Effector memory CD4-positive, alpha-beta T cell (primary cell): ENCODE results near the gene CD34.

Experiments used
- DNase-seq, 3 donors: peaks; one replicate each; pipeline ENCODE4 v3.0.0-alpha.2; 2020
- H3K27ac ChIP-seq: 2 replicates; pipeline ENCODE4 v1.7.0; 2013; ENCODE audit warnings: mild to moderate bottlenecking, low read length, moderate library complexity; ENCODE audit not compliant: insufficient read depth, poor library complexity, severe bottlenecking
- H3K27me3 ChIP-seq: replicated peaks from 2 replicates; pipeline ENCODE4 v1.7.0; 2013; ENCODE audit warnings: mild to moderate bottlenecking, low read length; ENCODE audit not compliant: insufficient read depth, control insufficient read depth, poor library complexity, severe bottlenecking
- H3K36me3 ChIP-seq: 2 replicates; pipeline ENCODE4 v1.7.0; 2013; ENCODE audit warnings: mild to moderate bottlenecking, low read length, moderate library complexity; ENCODE audit not compliant: control insufficient read depth, insufficient read depth
- H3K4me1 ChIP-seq: 2 replicates; pipeline ENCODE4 v1.7.0; 2013; ENCODE audit warnings: low read length, mild to moderate bottlenecking; ENCODE audit not compliant: control insufficient read depth, insufficient read depth, poor library complexity, severe bottlenecking
- H3K4me3 ChIP-seq: 2 replicates; pipeline ENCODE4 v1.7.0; 2013; ENCODE audit warnings: low read length, low read depth, mild to moderate bottlenecking; ENCODE audit not compliant: insufficient read depth, poor library complexity, severe bottlenecking
- H3K9me3 ChIP-seq: 2 replicates; pipeline ENCODE4 v1.7.0; 2013; ENCODE audit warnings: mild to moderate bottlenecking, low read length, moderate library complexity; ENCODE audit not compliant: control insufficient read depth

CD34 gene

GRCh38 chr1:207838156-207839082 lies 72.5 kb downstream of the CD34 start:
- no peaks in the 10 kb centered on the region for H3K27me3 ChIP-seq
- H3K9me3 ChIP-seq: no peaks in the 10 kb centered on the region
- DNase-seq: no peak
- H3K36me3 ChIP-seq: no peaks in the 10 kb centered on the region
- H3K4me3 ChIP-seq: no peak overlapping the region
- peaks cover 20% of the 10 kb centered on the region for H3K4me1 ChIP-seq
- H3K27ac ChIP-seq: no peak overlapping the region

GRCh38 chr1:207837673-207838072 lies 73.3 kb downstream of the CD34 start:
- H3K9me3 ChIP-seq: no peaks in the 10 kb centered on the region
- peaks cover 24% of the 10 kb centered on the region for H3K4me1 ChIP-seq
- no peak for DNase-seq
- no peaks in the 10 kb centered on the region for H3K27me3 ChIP-seq
- H3K36me3 ChIP-seq: no peaks in the 10 kb centered on the region
- H3K27ac ChIP-seq: no peak overlapping the region
- H3K4me3 ChIP-seq: no peak overlapping the region

- Histone ChIP-seq H3K9me3 (no peaks in the 10 kb centered on the region), H3K36me3 (no peaks in the 10 kb centered on the region), H3K27me3 (no peaks in the 10 kb centered on the region), H3K4me1 (peaks cover 30% of the 10 kb centered on the region), H3K4me3 (no peak overlapping the region), H3K27ac (peak overlapping the region; percentile 26)
- DNase-seq: no peak
These were observed 74.2 kb downstream of the CD34 start for GRCh38 chr1:207836591-207837347.

- Histone ChIP-seq H3K4me3 (no peak overlapping the region), H3K36me3 (no peaks in the 10 kb centered on the region), H3K27me3 (no peaks in the 10 kb centered on the region), H3K27ac (no peak overlapping the region), H3K9me3 (no peaks in the 10 kb centered on the region), H3K4me1 (peaks cover 38% of the 10 kb centered on the region)
- no peak for DNase-seq
These were observed 75.0 kb downstream of the CD34 start for GRCh38 chr1:207835958-207836357.

- Histone ChIP-seq H3K27me3 (no peaks in the 10 kb centered on the region), H3K9me3 (no peaks in the 10 kb centered on the region), H3K27ac (peak overlapping the region; percentile 69), H3K36me3 (no peaks in the 10 kb centered on the region), H3K4me1 (peaks cover 38% of the 10 kb centered on the region), H3K4me3 (no peak overlapping the region)
- DNase-seq: no peak
These were observed 76.8 kb downstream of the CD34 start for GRCh38 chr1:207833956-207834660.

- H3K36me3 ChIP-seq: no peaks in the 10 kb centered on the region
- DNase-seq: no peak
- no peaks in the 10 kb centered on the region for H3K27me3 ChIP-seq
- no peak overlapping the region for H3K4me3 ChIP-seq
- H3K9me3 ChIP-seq: no peaks in the 10 kb centered on the region
- H3K27ac ChIP-seq: peak overlapping the region; percentile 69
- peaks cover 35% of the 10 kb centered on the region for H3K4me1 ChIP-seq
These were observed 77.5 kb downstream of the CD34 start for GRCh38 chr1:207833381-207833780.

GRCh38 chr1:207832796-207833195 lies 78.1 kb downstream of the CD34 start:
- peaks cover 32% of the 10 kb centered on the region for H3K4me1 ChIP-seq
- H3K27me3 ChIP-seq: no peaks in the 10 kb centered on the region
- H3K9me3 ChIP-seq: no peaks in the 10 kb centered on the region
- no peak for DNase-seq
- no peaks in the 10 kb centered on the region for H3K36me3 ChIP-seq
- no peak overlapping the region for H3K4me3 ChIP-seq
- H3K27ac ChIP-seq: peak overlapping the region; percentile 69

GRCh38 chr1:207831517-207832327 lies 79.2 kb downstream of the CD34 start:
- H3K4me3 ChIP-seq: no peak overlapping the region
- peaks cover 28% of the 10 kb centered on the region for H3K4me1 ChIP-seq
- H3K9me3 ChIP-seq: no peaks in the 10 kb centered on the region

More at GRCh38 chr1:207831517-207832327, 79.2 kb downstream of the CD34 start:
- H3K27me3 ChIP-seq: no peaks in the 10 kb centered on the region
- peak overlapping the region; percentile 69 for H3K27ac ChIP-seq
- DNase-seq: peak; percentile 14 to 25 (median 15)
- H3K36me3 ChIP-seq: no peaks in the 10 kb centered on the region
